GM23338 (cell line): ENCODE measurements around the gene HUS1. TPM values are rescaled to one million over a fixed set of nuclear protein-coding genes. Genes with fewer than 3 reads are reported as not detected.

Experiments used
- ATAC-seq: fragments of 200-7000 bp; cut with Tn5 transposase; 3 replicates; pipeline ENCODE4 v1.9.1; 2020
- DNase-seq: peaks from one replicate; pipeline ENCODE4 v3.0.0-alpha.2; 2015; ENCODE audit warnings: low spot score
- H2AFZ ChIP-seq: fragments of 200-600 bp; sonication (generic); 2 replicates; pipeline ENCODE4 v1.8.0; 2016; ENCODE audit warnings: antibody characterized with exemption, mild to moderate bottlenecking, moderate library complexity
- H3F3A ChIP-seq: fragments of 200-600 bp; sonication (generic); replicated peaks from 2 replicates; pipeline ENCODE4 v1.8.0; 2017; ENCODE audit warnings: antibody characterized with exemption, mixed run types, low read depth
- H3K27ac ChIP-seq: fragments of 200-600 bp; sonication (generic); 2 replicates; pipeline ENCODE4 v1.6.1; 2016; ENCODE audit warnings: low read depth
- H3K27me3 ChIP-seq: fragments of 200-600 bp; sonication (generic); 2 replicates; pipeline ENCODE4 v1.8.0; 2016; ENCODE audit warnings: mild to moderate bottlenecking, mixed run types, moderate library complexity; ENCODE audit not compliant: insufficient read depth
- H3K36me3 ChIP-seq: fragments of 200-600 bp; sonication (generic); 2 replicates; pipeline ENCODE4 v1.8.0; 2016; ENCODE audit warnings: mild to moderate bottlenecking; ENCODE audit not compliant: insufficient read depth
- H3K4me1 ChIP-seq: fragments of 200-600 bp; sonication (generic); 2 replicates; pipeline ENCODE4 v1.8.0; 2016; ENCODE audit warnings: mild to moderate bottlenecking, moderate library complexity; ENCODE audit not compliant: insufficient read depth
- H3K4me2 ChIP-seq: fragments of 200-600 bp; sonication (generic); 2 replicates; pipeline ENCODE4 v1.7.1; 2017; ENCODE audit warnings: mixed run types
- H3K4me3 ChIP-seq: fragments of 200-600 bp; sonication (generic); 2 replicates; pipeline ENCODE4 v1.6.1; 2016; ENCODE audit warnings: mixed run types
- H3K79me2 ChIP-seq: fragments of 200-600 bp; sonication (generic); replicated peaks from 2 replicates; pipeline ENCODE4 v1.8.0; 2017; ENCODE audit warnings: mild to moderate bottlenecking; ENCODE audit not compliant: insufficient read depth
- H3K9me2 ChIP-seq: fragments of 200-600 bp; sonication (generic); 2 replicates; pipeline ENCODE4 v1.8.0; 2017; ENCODE audit not compliant: insufficient read depth
- H4K20me1 ChIP-seq: fragments of 200-600 bp; sonication (generic); replicated peaks from 2 replicates; pipeline ENCODE4 v1.8.0; 2017; ENCODE audit warnings: mild to moderate bottlenecking; ENCODE audit not compliant: insufficient read depth
- H3K27ac Mint-ChIP-seq: 2 replicates; pipeline ENCODE4 v1.8.0; 2020; ENCODE audit warnings: inconsistent platforms, mild to moderate bottlenecking, moderate library complexity, mixed read lengths
- H3K27me3 Mint-ChIP-seq: 3 replicates; pipeline ENCODE4 v1.8.0; 2022; ENCODE audit warnings: low read depth, mild to moderate bottlenecking, moderate library complexity, mixed read lengths, inconsistent platforms; ENCODE audit not compliant: insufficient read depth, poor library complexity
- H3K36me3 Mint-ChIP-seq: 3 replicates; pipeline ENCODE4 v1.8.0; 2021; ENCODE audit warnings: low read depth, mild to moderate bottlenecking, inconsistent platforms, moderate library complexity, mixed read lengths
- H3K4me1 Mint-ChIP-seq: 3 replicates; pipeline ENCODE4 v1.8.0; 2020; ENCODE audit warnings: mild to moderate bottlenecking, inconsistent platforms, mixed read lengths
- H3K4me3 Mint-ChIP-seq: 3 replicates; pipeline ENCODE4 v1.8.0; 2021; ENCODE audit warnings: moderate library complexity, mild to moderate bottlenecking, inconsistent platforms, mixed read lengths
- H3K9me3 Mint-ChIP-seq: 3 replicates; pipeline ENCODE4 v1.8.0; 2020; ENCODE audit warnings: moderate library complexity, mild to moderate bottlenecking, inconsistent platforms, mixed read lengths
- CREB1 ChIP-seq: fragments of 250-450 bp; sonication (Bioruptor Pico); IDR thresholded peaks from 2 replicates; pipeline ENCODE4 v1.5.0; 2020; ENCODE audit warnings: low read depth, mild to moderate bottlenecking, moderate library complexity
- CTCF ChIP-seq, 2 experiments: fragments of 200-600 bp in 1 of 2; sonication (generic) in 1 of 2; conservative IDR thresholded peaks; 2 replicates each; pipeline versions ENCODE4 v1.5.1 to v1.6.1; 2016 to 2017; ENCODE audit warnings: antibody characterized with exemption in 2 of 2, low read depth in 2 of 2, mild to moderate bottlenecking in 2 of 2, moderate library complexity in 1 of 2
- ETS1 ChIP-seq: IDR thresholded peaks from 2 replicates; pipeline ENCODE4 v1.6.1; 2016; ENCODE audit warnings: antibody characterized with exemption
- EZH2 ChIP-seq: fragments of 200-600 bp; sonication (generic); IDR thresholded peaks from one replicate; pipeline ENCODE4 v1.8.0; 2017; ENCODE audit warnings: antibody characterized with exemption, mild to moderate bottlenecking, low read depth; ENCODE audit not compliant: unreplicated experiment
- EZH2phosphoT487 ChIP-seq: fragments of 200-600 bp; sonication (generic); IDR thresholded peaks from one replicate; pipeline ENCODE4 v1.8.1; 2018; ENCODE audit warnings: antibody characterized with exemption; ENCODE audit not compliant: unreplicated experiment
- JUNB ChIP-seq: IDR thresholded peaks from one replicate; pipeline ENCODE4 v1.6.1; 2016; ENCODE audit warnings: antibody characterized with exemption; ENCODE audit not compliant: unreplicated experiment
- NANOG ChIP-seq: IDR thresholded peaks from 2 replicates; pipeline ENCODE4 v1.6.1; 2016; ENCODE audit warnings: antibody characterized with exemption, borderline replicate concordance
- POLR2AphosphoS5 ChIP-seq: IDR thresholded peaks from 2 replicates; pipeline ENCODE4 v1.6.1; 2016; ENCODE audit warnings: antibody characterized with exemption, low read depth
- REST ChIP-seq: IDR thresholded peaks from one replicate; pipeline ENCODE4 v1.6.1; 2018; ENCODE audit warnings: antibody characterized with exemption; ENCODE audit not compliant: unreplicated experiment
- STAT1 ChIP-seq: IDR thresholded peaks from one replicate; pipeline ENCODE4 v1.6.1; 2016; ENCODE audit warnings: antibody characterized with exemption; ENCODE audit not compliant: unreplicated experiment
- ZNF114 ChIP-seq: fragments of 250-450 bp; sonication (Bioruptor Pico); IDR thresholded peaks from 2 replicates; pipeline ENCODE4 v1.5.0; 2020; ENCODE audit warnings: mild to moderate bottlenecking, moderate library complexity
- ZNF331 ChIP-seq: fragments of 250-450 bp; sonication (Bioruptor Pico); IDR thresholded peaks from 2 replicates; pipeline ENCODE4 v1.5.0; 2020; ENCODE audit warnings: low read depth, mild to moderate bottlenecking, moderate library complexity
- ZNF462 ChIP-seq: fragments of 250-450 bp; sonication (Bioruptor Pico); IDR thresholded peaks from 2 replicates; pipeline ENCODE4 v1.5.0; 2020; ENCODE audit warnings: mild to moderate bottlenecking, moderate library complexity
- polyA plus RNA-seq: library from polyadenylated mRNA; unstranded; fragments of >200 nt; fragmentation: Nextera tagmentation; extraction: Ambion mirVana; gene quantifications from 2 replicates; pipeline ENCODE4 v1.2.1, GENCODE V29; 2016
- total RNA-seq: library from RNA; depleted of rRNA; stranded (reverse); fragments of >200 nt; shearing (Covaris generic); gene quantifications from 2 replicates; pipeline ENCODE4 v1.2.3, GENCODE V29; 2014

The HUS1 gene
- total and polyA plus RNA-seq, 2 experiments from 2014 or later = 14.9 to 29.7 TPM

GRCh38 chr7:48011323-48011722 is 31.9 kb upstream of the HUS1 start:
- H3K4me1 ChIP-seq = no peaks in the 10 kb centered on the region
- no peaks in the 10 kb centered on the region for H4K20me1 ChIP-seq
- H3K27ac Mint-ChIP-seq = no peak overlapping the region
- no peaks in the 10 kb centered on the region for H3K36me3 ChIP-seq
- H3K27ac ChIP-seq = no peak overlapping the region
- H2AFZ ChIP-seq = no peak overlapping the region
- DNase-seq (no peak), ATAC-seq (no peak)
- H3K36me3 Mint-ChIP-seq = no peaks in the 10 kb centered on the region
- no peaks in the 10 kb centered on the region for H3K27me3 Mint-ChIP-seq
- no peak overlapping the region for H3K4me2 ChIP-seq
- no peaks in the 10 kb centered on the region for H3F3A ChIP-seq
- no peak overlapping the region for H3K4me3 Mint-ChIP-seq
- no peaks in the 10 kb centered on the region for H3K79me2 ChIP-seq
- no peaks in the 10 kb centered on the region for H3K4me1 Mint-ChIP-seq
- peaks cover 11% of the 10 kb centered on the region; the same call in 1 of the 2 replicates for H3K9me2 ChIP-seq
- no peak overlapping the region for H3K4me3 ChIP-seq
- no peaks in the 10 kb centered on the region; the same call in 2 of the 3 replicates for H3K9me3 Mint-ChIP-seq
- TF ChIP-seq ZNF114 (CRISPR knock-in tag) (no peak), EZH2 (no peak), ZNF331 (no peak), ETS1 (no peak), CREB1 (CRISPR knock-in tag) (no peak), NANOG (no peak), ZNF462 (no peak), STAT1 (no peak), JUNB (no peak), CTCF (conservative IDR thresholded peaks at IDR 0.05; ENCODE audit: low read depth in 2 of 2) (no peak), REST (no peak), EZH2phosphoT487 (no peak), POLR2AphosphoS5 (no peak)
- no peaks in the 10 kb centered on the region for H3K27me3 ChIP-seq
